NCI-H82 treated with DMSO at 0.1 percent for 48 hours (cell line): ENCODE data around the gene KCNAB1.
"Not testable (repeated sequence)": the region's sequence is repeated elsewhere in the genome, so short reads cannot be mapped to it uniquely, and the experiment has no call there.

Experiments used
- DNase-seq: peaks from one replicate; lab custom pipeline; 2025; ENCODE audit not compliant: unreplicated experiment; lab: John Stamatoyannopoulos, UW

The KCNAB1 gene

GRCh38 chr3:156558389-156558788 is 438.0 kb downstream of the KCNAB1 start:
- DNase-seq, result no peak

GRCh38 chr3:156559321-156559720 is 438.9 kb downstream of the KCNAB1 start:
- no peak for DNase-seq

- DNase-seq, result no peak
Measured at GRCh38 chr3:156561533-156561932, 441.2 kb downstream of the KCNAB1 start.

- not testable (repeated sequence) for DNase-seq
Measured at GRCh38 chr3:156562486-156562885, 442.1 kb downstream of the KCNAB1 start.

- DNase-seq, result no peak
Measured at GRCh38 chr3:156563900-156564682, 443.7 kb downstream of the KCNAB1 start.

GRCh38 chr3:156569016-156569415 is 448.6 kb downstream of the KCNAB1 start:
- DNase-seq, result not testable (repeated sequence)

- not testable (repeated sequence) for DNase-seq
Measured at GRCh38 chr3:156569881-156570280, 449.5 kb downstream of the KCNAB1 start.

GRCh38 chr3:156575641-156576040 is 455.3 kb downstream of the KCNAB1 start:
- no peak for DNase-seq

- DNase-seq, result no peak
Measured at GRCh38 chr3:156576051-156576450, 455.7 kb downstream of the KCNAB1 start.

- no peak for DNase-seq
Measured at GRCh38 chr3:156576651-156577348, 456.4 kb downstream of the KCNAB1 start.

- no peak for DNase-seq
Measured at GRCh38 chr3:156577736-156578135, 457.4 kb downstream of the KCNAB1 start.

- no peak for DNase-seq
Measured at GRCh38 chr3:156579427-156579851, 459.1 kb downstream of the KCNAB1 start.

- DNase-seq, result no peak
Measured at GRCh38 chr3:156581033-156581432, 460.7 kb downstream of the KCNAB1 start.

- no peak for DNase-seq
Measured at GRCh38 chr3:156581954-156582353, 461.6 kb downstream of the KCNAB1 start.

GRCh38 chr3:156582532-156583183 is 462.3 kb downstream of the KCNAB1 start:
- no peak for DNase-seq

GRCh38 chr3:156583469-156583868 is 463.1 kb downstream of the KCNAB1 start:
- DNase-seq, result no peak

GRCh38 chr3:156586905-156587759 is 466.8 kb downstream of the KCNAB1 start:
- no peak for DNase-seq

GRCh38 chr3:156587760-156588069 is 467.3 kb downstream of the KCNAB1 start:
- no peak for DNase-seq
